Measurements from ENCODE around the gene ZNF235. TPM values are rescaled to one million over a fixed set of nuclear protein-coding genes. Genes with fewer than 3 reads are reported as not detected.

ZNF235 gene
- total and polyA plus RNA-seq, 8 donors: 0.89 to 14.9 (median 1.4) TPM

DNA sequence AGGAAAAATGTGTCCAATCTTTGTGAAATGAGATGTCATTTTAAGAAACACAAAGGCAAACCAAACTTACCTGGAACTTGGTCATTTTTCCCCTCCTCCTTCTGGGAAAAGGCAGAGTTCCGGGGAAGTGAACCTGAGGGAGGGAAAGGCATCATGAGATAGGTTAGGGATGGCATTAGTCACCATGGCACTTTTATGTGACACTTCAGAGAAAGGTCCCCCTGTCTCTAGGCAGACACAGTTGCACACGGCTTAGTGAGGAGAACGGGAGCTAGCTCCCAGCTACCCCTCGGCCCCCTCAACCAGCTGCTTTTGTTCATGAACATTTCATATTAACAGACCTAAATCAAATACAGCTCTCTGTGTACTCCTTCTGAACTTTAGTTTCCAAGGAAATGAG is 1.5 kb downstream of the ZNF235 start:
- peaks cover 0 to 41% (median 22%) of the 10 kb centered on the region in 4 donors for H3K9me3 ChIP-seq
- intact Hi-C loops (cut with DNase I; ENCODE audit: low total_unique reads): no loop called here
- H3K4me3 ChIP-seq: no peak overlapping the region
- TF ChIP-seq, protein P1, sequence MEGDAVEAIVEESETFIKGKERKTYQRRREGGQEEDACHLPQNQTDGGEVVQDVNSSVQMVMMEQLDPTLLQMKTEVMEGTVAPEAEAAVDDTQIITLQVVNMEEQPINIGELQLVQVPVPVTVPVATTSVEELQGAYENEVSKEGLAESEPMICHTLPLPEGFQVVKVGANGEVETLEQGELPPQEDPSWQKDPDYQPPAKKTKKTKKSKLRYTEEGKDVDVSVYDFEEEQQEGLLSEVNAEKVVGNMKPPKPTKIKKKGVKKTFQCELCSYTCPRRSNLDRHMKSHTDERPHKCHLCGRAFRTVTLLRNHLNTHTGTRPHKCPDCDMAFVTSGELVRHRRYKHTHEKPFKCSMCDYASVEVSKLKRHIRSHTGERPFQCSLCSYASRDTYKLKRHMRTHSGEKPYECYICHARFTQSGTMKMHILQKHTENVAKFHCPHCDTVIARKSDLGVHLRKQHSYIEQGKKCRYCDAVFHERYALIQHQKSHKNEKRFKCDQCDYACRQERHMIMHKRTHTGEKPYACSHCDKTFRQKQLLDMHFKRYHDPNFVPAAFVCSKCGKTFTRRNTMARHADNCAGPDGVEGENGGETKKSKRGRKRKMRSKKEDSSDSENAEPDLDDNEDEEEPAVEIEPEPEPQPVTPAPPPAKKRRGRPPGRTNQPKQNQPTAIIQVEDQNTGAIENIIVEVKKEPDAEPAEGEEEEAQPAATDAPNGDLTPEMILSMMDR (IDR thresholded peaks at IDR 0.05): no peak
- no peak for TF ChIP-seq EP300 (IDR thresholded peaks at IDR 0.05)
- no peak for TF ChIP-seq POLR2A (IDR thresholded peaks at IDR 0.05)
- no peak for TF ChIP-seq POLR2AphosphoS5 (IDR thresholded peaks at IDR 0.05)
- H3K36me3 ChIP-seq: peaks cover 14 to 43% (median 42%) of the 10 kb centered on the region in 4 donors
- peaks cover 0 to 18% (median 12%) of the 10 kb centered on the region in 4 donors for H3K4me1 ChIP-seq
- 65 to 78% (median 72%) methylated on average over 4 of the region's 4 CpGs for WGBS, 5 donors
- DNase-seq: peak in 1 of 2 donors; percentile 7
- H3K27ac ChIP-seq: no peak overlapping the region
- H3K27me3 ChIP-seq: no peaks in the 10 kb centered on the region

GRCh38 chr19:44284968-44285367 is 19.9 kb downstream of the ZNF235 start:
- H3K4me3 ChIP-seq: no peak overlapping the region
- intact Hi-C loops (cut with DNase I; ENCODE audit: low total_unique reads): no loop called here
- peaks cover 46 to 100% (median 90%) of the 10 kb centered on the region in 4 donors for H3K9me3 ChIP-seq
- 69 to 93% (median 85%) methylated on average over 4 of the region's 4 CpGs for WGBS, 5 donors
- TF ChIP-seq EP300 (IDR thresholded peaks at IDR 0.05) (no peak), POLR2A (IDR thresholded peaks at IDR 0.05) (no peak), POLR2AphosphoS5 (IDR thresholded peaks at IDR 0.05) (no peak)
- TF ChIP-seq, protein P1 (IDR thresholded peaks at IDR 0.05): no peak
- no peaks in the 10 kb centered on the region for H3K27me3 ChIP-seq
- no peak overlapping the region for H3K27ac ChIP-seq
- H3K4me1 ChIP-seq: no peaks in the 10 kb centered on the region
- peaks cover 30 to 74% (median 43%) of the 10 kb centered on the region in 4 donors for H3K36me3 ChIP-seq
- DNase-seq: peak in 1 of 2 donors; percentile 24

- no peaks in the 10 kb centered on the region for H3K27me3 ChIP-seq
- intact Hi-C loops (cut with DNase I; ENCODE audit: low total_unique reads): no loop called here
- DNase-seq: no peak
- peaks cover 9 to 65% (median 22%) of the 10 kb centered on the region in 4 donors for H3K36me3 ChIP-seq
- H3K27ac ChIP-seq: no peak overlapping the region
- H3K9me3 ChIP-seq: peaks cover 51 to 100% (median 89%) of the 10 kb centered on the region in 4 donors
- TF ChIP-seq EP300 (IDR thresholded peaks at IDR 0.05): no peak
- TF ChIP-seq, protein P1 (IDR thresholded peaks at IDR 0.05): no peak
- no peak for TF ChIP-seq POLR2AphosphoS5 (IDR thresholded peaks at IDR 0.05)
- no peak for TF ChIP-seq POLR2A (IDR thresholded peaks at IDR 0.05)
- no peak overlapping the region for H3K4me3 ChIP-seq
- 87 to 95% (median 89%) methylated on average over 3 of the region's 3 CpGs for WGBS, 5 donors
- H3K4me1 ChIP-seq: no peaks in the 10 kb centered on the region
These were observed 22.0 kb downstream of the ZNF235 start for GRCh38 chr19:44282846-44283245.

DNA sequence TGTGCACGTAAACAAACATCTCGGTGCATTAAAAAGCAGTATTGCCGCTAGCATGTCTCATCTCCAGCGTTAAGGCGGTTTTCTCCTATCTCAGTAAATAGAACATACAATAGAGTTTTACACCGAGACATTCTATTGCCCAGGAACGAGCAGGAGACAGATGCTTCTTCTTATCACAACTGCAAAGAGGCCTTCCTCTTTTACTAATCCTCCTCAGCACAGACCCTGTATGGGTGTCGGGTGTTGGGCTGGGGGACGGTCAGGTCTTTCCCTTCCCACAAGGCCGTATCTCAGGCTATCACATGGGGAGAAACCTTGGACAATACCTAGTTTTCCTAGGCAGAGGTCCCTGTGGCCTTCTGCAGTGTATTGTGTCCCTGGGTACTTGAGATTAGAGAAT is 23.9 kb downstream of the ZNF235 start:
- WGBS, 5 donors: 88 to 95% (median 92%) methylated on average over 7 to 10 of the region's 10 CpGs
- intact Hi-C loops (cut with DNase I; ENCODE audit: low total_unique reads): no loop called here
- Histone ChIP-seq H3K27me3 (no peaks in the 10 kb centered on the region), H3K9me3 (peaks cover 41 to 99% (median 90%) of the 10 kb centered on the region in 4 donors), H3K27ac (no peak overlapping the region), H3K4me3 (no peak overlapping the region), H3K36me3 (peaks cover 0 to 62% (median 10%) of the 10 kb centered on the region in 4 donors), H3K4me1 (no peaks in the 10 kb centered on the region)
- DNase-seq: no peak
- TF ChIP-seq EP300 (IDR thresholded peaks at IDR 0.05) (no peak), POLR2AphosphoS5 (IDR thresholded peaks at IDR 0.05) (no peak), POLR2A (IDR thresholded peaks at IDR 0.05) (no peak)
- TF ChIP-seq, protein P1 (IDR thresholded peaks at IDR 0.05): no peak
